Adrenal gland (tissue), 12 donors: Measurements from ENCODE around the gene MLLT6. TPM values are rescaled to one million over a fixed set of nuclear protein-coding genes. Genes with fewer than 3 reads are reported as not detected.

Experiments used
- DNase-seq, 7 donors: peaks; one replicate each; pipeline ENCODE4 v3.0.0-alpha.2; 2019 to 2020
- H3K27ac ChIP-seq, 5 donors: fragments of 200-600 bp; sonication (generic) in 4 of 5; 1 replicate in 3 of 5; 2 replicates in 2 of 5; pipeline versions ENCODE4 v1.5.1 to v1.8.0; 2016 to 2020; ENCODE audit warnings: mild to moderate bottlenecking in 1 of 5
- H3K27me3 ChIP-seq: fragments of 200-600 bp; 2 replicates; pipeline ENCODE4 v1.8.0; 2021
- H3K36me3 ChIP-seq, 2 donors: fragments of 200-600 bp; replicated peaks in 1 of 2; 1 replicate in 1 of 2; 2 replicates in 1 of 2; pipeline versions ENCODE4 v1.5.1 to v1.8.0; 2018 to 2022
- H3K4me1 ChIP-seq, 2 donors: fragments of 200-600 bp; replicated peaks in 1 of 2; 1 replicate in 1 of 2; 2 replicates in 1 of 2; pipeline versions ENCODE4 v1.5.1 to v1.8.0; 2018 to 2021
- H3K4me3 ChIP-seq, 4 donors: fragments of 200-600 bp; sonication (generic) in 3 of 4; one replicate each; pipeline ENCODE4 v1.5.1; 2016 to 2018
- H3K9me3 ChIP-seq, 3 donors: fragments of 200-600 bp; sonication (generic) in 1 of 3; replicated peaks in 1 of 3; 1 replicate in 2 of 3; 2 replicates in 1 of 3; pipeline versions ENCODE4 v1.5.1 to v1.8.0; 2016 to 2021
- POLR2A ChIP-seq, 2 donors: fragments of 450-650 bp; IDR thresholded peaks; one replicate each; pipeline ENCODE4 v1.6.1; 2017; ENCODE audit warnings: antibody characterized with exemption in 2 of 2, mild to moderate bottlenecking in 2 of 2, moderate library complexity in 1 of 2
- WGBS, 4 donors: extraction: QIAGEN DNeasy Blood & Tissue Kit in 2 of 4; methylation state at CpG; one replicate each; pipeline versions ENCODE4 v1.1.5 to v1.1.7; 2013 to 2017; 5-methylcytosine and 5-hydroxymethylcytosine counted together
- intact Hi-C, 2 donors: fragments of 100-400 bp; cut with DNase I; formaldehyde crosslinking; loops; one replicate each; pipeline versions ENCODE4 v1.14.1 to v1.15.0; 2022 to 2023
- polyA plus RNA-seq, 3 donors: library from polyadenylated mRNA; stranded (reverse); fragments of 200-250 nt in 2 of 3; fragments of 350-450 nt in 1 of 3; fragmentation: Illumina TruSeq in 1 of 3; extraction: RNeasy Lipid Tissue Mini Kit (QIAGEN cat#74804) in 1 of 3; gene quantifications; one replicate each; pipeline ENCODE4 v1.2.3, GENCODE V29; 2013 to 2014
- total RNA-seq, 9 donors: library from RNA; depleted of rRNA in 4 of 9; stranded (reverse); fragments of >200 nt in 4 of 9; fragments of 120-200 nt in 1 of 9; fragmentation: NEBNext Ultra II Directional in 1 of 9; extraction: Animal tissue kit (Norgen Biotek cat#: 25700) in 1 of 9; gene quantifications; one replicate each; pipeline versions ENCODE4 v1.1.0 to v1.2.4, GENCODE V29; 2013 to 2023
- TF ChIP-seq, protein P1 (sequence below), 6 experiments: fragments of 450-650 bp in 4 of 6; fragments of 200-600 bp in 2 of 6; sonication (generic) in 1 of 6; IDR thresholded peaks; 1 replicate in 5 of 6; 2 replicates in 1 of 6; pipeline versions ENCODE4 v1.5.1 to v1.8.0; 2016 to 2021; ENCODE audit warnings: antibody characterized with exemption in 6 of 6, mild to moderate bottlenecking in 2 of 6, moderate library complexity in 1 of 6
- donor health status: healthy with polysubstance abuse.
- donor health status: Bipolar disorder and iron deficiency.
- donor health status: DM: yes; HTN: yes; CAD: no.
- donor health status: DM: no; HTN: no; CAD: no.
- donor health status: DM: no; HTN: no; CAD: no.
- donor health status: DM: yes; HTN: yes; CAD: no.

Gene MLLT6
- total and polyA plus RNA-seq, 12 donors, result 24.5 to 339 (median 85.2) TPM

DNA sequence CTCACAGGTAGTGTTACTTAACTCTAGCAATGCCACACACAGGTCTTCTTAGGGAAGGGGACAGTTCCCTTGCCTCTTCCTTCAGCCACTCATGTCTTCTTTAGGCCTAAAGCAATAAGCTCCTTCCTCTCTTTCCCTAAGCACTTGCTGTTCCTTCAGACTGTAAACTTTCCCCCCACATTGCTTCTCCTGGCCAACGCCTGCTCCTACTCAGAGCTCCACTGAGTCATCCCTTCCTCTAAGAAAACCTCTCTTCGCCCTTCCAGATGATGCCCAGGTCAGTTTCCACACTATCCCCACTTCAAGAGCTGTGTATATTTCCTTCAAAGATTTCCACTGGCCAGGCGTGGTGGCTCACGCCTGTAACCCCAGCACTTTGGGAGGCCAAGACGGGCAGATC, 17.8 kb upstream of the MLLT6 start:
- no peaks in the 10 kb centered on the region for H3K36me3 ChIP-seq
- no peak for TF ChIP-seq POLR2A (IDR thresholded peaks at IDR 0.05)
- TF ChIP-seq, protein P1, sequence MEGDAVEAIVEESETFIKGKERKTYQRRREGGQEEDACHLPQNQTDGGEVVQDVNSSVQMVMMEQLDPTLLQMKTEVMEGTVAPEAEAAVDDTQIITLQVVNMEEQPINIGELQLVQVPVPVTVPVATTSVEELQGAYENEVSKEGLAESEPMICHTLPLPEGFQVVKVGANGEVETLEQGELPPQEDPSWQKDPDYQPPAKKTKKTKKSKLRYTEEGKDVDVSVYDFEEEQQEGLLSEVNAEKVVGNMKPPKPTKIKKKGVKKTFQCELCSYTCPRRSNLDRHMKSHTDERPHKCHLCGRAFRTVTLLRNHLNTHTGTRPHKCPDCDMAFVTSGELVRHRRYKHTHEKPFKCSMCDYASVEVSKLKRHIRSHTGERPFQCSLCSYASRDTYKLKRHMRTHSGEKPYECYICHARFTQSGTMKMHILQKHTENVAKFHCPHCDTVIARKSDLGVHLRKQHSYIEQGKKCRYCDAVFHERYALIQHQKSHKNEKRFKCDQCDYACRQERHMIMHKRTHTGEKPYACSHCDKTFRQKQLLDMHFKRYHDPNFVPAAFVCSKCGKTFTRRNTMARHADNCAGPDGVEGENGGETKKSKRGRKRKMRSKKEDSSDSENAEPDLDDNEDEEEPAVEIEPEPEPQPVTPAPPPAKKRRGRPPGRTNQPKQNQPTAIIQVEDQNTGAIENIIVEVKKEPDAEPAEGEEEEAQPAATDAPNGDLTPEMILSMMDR (IDR thresholded peaks at IDR 0.05), result no peak
- no peak overlapping the region for H3K27ac ChIP-seq
- no peaks in the 10 kb centered on the region for H3K27me3 ChIP-seq
- WGBS, 4 donors, result 88 to 99% (median 92%) methylated on average over 5 of the region's 5 CpGs
- no peaks in the 10 kb centered on the region for H3K9me3 ChIP-seq
- intact Hi-C loops, result no loop called here
- H3K4me1 ChIP-seq, result no peaks in the 10 kb centered on the region
- DNase-seq, result no peak
- no peak overlapping the region for H3K4me3 ChIP-seq

DNA sequence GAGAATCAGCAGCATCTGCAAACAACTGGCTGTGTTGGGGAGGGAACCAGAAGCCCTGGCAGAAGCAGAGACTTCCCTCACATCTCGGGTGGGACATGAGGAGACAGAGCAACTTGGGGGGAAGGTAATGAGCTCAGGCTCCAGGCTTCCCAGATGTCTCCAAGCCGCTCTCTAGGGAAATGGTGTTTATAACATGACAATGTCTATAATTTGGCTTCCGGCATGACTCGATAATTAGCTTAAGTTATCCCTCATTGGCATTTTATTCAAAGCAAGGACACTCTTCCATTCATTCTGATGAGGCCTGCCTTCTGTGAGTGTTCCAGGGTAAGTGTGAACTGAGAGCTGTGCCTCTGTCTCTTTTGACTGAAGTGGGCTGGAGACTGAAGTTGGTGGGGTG, 14.7 kb upstream of the MLLT6 start:
- intact Hi-C loops, result no loop called here
- Histone ChIP-seq H3K4me1 (peaks cover 14% of the 10 kb centered on the region in 2 donors), H3K36me3 (no peaks in the 10 kb centered on the region), H3K27me3 (no peaks in the 10 kb centered on the region), H3K27ac (no peak overlapping the region), H3K9me3 (no peaks in the 10 kb centered on the region), H3K4me3 (no peak overlapping the region)
- no peak for TF ChIP-seq POLR2A (IDR thresholded peaks at IDR 0.05)
- no peak for DNase-seq
- 83 to 94% (median 89%) methylated on average over 4 of the region's 4 CpGs for WGBS, 4 donors

DNA sequence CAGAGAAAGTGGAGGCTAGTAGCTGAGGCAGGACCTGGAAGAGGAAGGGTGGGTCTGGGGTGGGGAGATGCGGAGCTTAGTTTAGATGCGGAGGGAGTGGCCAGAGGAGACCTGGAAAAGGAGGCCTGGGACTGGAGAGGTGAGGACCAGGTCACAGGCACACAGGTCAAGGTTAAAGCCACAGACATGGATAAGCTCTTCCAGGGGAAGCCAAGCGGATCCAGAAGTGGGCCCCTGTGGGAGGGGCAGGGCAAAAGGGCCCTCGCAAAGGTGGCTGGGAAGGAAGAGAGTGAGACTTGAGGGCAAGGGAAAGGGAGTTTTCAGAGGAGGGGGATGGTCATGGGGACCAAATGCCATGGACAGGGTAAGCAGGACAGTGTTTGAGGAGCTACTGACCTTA, 13.9 kb upstream of the MLLT6 start:
- Histone ChIP-seq H3K27ac (no peak overlapping the region), H3K4me3 (no peak overlapping the region), H3K36me3 (no peaks in the 10 kb centered on the region), H3K4me1 (peaks cover 14% of the 10 kb centered on the region in 2 donors), H3K27me3 (no peaks in the 10 kb centered on the region), H3K9me3 (no peaks in the 10 kb centered on the region)
- WGBS, 4 donors, result 78 to 92% (median 87%) methylated on average over 4 of the region's 4 CpGs
- TF ChIP-seq POLR2A (IDR thresholded peaks at IDR 0.05), result no peak
- TF ChIP-seq, protein P1 (IDR thresholded peaks at IDR 0.05), result no peak
- DNase-seq, result no peak
- intact Hi-C loops, result no loop called here

DNA sequence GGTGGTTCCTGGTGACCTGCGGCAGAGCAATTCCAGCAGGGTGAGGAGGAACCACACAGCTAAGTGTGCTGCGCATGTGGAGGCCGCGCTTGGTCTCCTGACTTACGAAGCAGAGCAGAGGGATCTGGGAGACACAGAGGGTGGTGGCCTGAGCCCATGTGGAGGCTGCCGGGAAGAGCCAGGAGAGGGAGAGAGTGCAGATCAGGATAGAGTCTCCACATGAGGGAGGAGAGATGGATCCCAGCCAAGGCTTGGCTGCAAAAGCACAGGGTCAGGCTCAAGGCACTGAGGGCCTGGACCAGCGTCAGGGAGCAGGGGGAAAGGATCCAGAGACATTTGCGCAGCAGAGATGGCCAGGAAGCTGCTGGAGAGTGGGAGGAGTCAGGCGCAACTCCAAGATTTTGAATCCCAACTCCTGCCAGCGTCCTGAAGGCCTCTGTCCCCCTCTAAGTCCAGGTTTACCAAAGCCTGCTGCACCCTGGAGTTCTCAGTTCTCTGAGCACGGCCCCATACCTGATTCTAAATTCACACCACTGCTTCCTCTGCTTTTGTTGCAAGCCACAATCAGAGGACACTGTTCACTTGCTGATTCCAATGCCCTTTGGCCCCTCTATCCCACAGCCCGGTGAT, 11.3 kb upstream of the MLLT6 start:
- 17 to 30% (median 21%) methylated on average over 8 to 12 of the region's 12 CpGs for WGBS, 4 donors
- Histone ChIP-seq H3K36me3 (no peaks in the 10 kb centered on the region), H3K9me3 (no peaks in the 10 kb centered on the region), H3K27me3 (no peaks in the 10 kb centered on the region), H3K4me1 (peaks cover 14% of the 10 kb centered on the region in 2 donors), H3K4me3 (no peak overlapping the region), H3K27ac (peak overlapping the region; percentile 44 to 90 (median 80))
- peak; percentile 93 to 99 (median 97) for DNase-seq
- intact Hi-C loops, result no loop called here
- peak in 1 of 2 donors; percentile 54 for TF ChIP-seq POLR2A (IDR thresholded peaks at IDR 0.05)
- TF ChIP-seq, protein P1 (IDR thresholded peaks at IDR 0.05), result peak in 1 of 6 experiments; percentile 19
